HG03135 (cell line): ENCODE results near the gene HOOK1.
"Not testable (repeated sequence)": the region's sequence is repeated elsewhere in the genome, so short reads cannot be mapped to it uniquely, and the experiment has no call there.

Experiments used
- ATAC-seq: cut with Tn5 transposase; IDR thresholded peaks from one replicate; pipeline ENCODE4 v1.9.1; 2021; ENCODE audit warnings: mild to moderate bottlenecking, moderate library complexity; ENCODE audit not compliant: unreplicated experiment

The HOOK1 gene

GRCh38 chr1:59880735-59881134 lies 66.0 kb downstream of the HOOK1 start:
- ATAC-seq, result no peak

DNA sequence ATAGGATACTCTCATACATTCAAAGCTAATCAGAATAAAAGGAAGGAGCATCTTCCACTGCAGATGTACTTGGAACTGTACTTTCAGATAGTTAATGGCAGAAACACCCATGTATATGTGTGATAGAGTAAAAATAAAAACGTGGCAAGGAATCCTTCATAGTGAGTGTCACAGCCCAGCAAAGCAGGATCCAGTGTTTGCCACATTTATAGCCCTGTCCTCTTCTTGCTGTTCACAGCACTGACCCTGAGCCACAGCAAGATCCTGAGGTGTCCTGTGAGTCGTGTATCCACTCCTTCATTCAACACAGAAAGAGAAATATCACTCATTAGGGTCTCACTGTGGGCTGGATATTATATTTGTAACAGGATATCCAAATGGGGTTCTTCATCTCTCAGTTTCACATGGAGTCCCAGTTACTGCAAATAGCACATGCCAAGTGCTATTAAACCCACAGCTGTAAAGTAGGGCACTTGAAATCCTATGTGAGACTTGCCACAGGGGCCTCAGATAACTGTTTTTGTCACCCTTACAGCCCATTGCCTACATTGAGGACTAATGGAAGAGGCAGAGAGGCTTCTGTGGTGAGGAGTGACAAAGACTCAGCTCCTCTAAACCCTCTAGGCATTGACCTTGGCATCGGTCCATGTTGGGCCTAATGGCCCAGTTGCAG lies 70.5 kb downstream of the HOOK1 start:
- no peak for ATAC-seq

GRCh38 chr1:59892841-59893811 lies 78.4 kb downstream of the HOOK1 start:
- no peak for ATAC-seq

- ATAC-seq, result no peak
These were observed 82.4 kb downstream of the HOOK1 start for GRCh38 chr1:59897165-59897564.

DNA sequence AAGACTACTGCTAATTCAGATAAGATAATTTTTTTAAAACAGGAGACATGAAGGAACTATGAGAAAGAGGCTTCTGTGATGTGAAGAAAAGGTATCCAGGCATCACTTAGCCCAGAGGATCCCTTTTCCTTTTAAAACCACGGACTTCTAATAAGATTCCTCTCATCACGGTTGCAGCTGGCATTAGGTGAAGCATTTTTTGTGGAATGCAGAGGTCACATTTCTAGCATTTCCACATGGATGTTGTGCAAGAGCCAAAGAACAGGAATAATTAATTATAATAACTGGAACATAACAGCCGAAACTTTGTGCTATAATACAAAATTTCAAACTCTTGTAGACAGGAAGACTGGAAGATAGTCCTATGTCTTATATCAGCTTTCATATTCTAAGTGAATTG lies 84.2 kb downstream of the HOOK1 start:
- ATAC-seq, result no peak

DNA sequence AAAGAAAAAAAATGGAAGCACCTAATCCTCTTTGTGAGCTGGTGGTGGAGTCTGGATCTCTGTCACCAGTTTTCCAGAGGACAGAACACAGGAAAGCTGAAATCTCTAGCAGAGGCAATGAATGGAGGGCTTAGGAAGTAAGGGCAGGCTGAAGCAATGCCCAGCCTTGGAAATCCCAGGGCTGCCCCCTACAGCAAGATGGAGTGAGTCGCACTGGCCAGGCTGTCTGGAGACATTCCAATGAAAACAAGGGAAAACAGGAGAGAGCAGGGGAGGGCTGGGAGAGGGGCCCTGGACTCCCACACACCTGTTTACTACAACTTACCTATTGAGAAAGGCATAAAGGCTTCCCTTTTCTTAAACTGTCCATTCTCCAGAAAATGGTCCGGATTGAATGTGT lies 85.9 kb downstream of the HOOK1 start:
- ATAC-seq, result no peak

DNA sequence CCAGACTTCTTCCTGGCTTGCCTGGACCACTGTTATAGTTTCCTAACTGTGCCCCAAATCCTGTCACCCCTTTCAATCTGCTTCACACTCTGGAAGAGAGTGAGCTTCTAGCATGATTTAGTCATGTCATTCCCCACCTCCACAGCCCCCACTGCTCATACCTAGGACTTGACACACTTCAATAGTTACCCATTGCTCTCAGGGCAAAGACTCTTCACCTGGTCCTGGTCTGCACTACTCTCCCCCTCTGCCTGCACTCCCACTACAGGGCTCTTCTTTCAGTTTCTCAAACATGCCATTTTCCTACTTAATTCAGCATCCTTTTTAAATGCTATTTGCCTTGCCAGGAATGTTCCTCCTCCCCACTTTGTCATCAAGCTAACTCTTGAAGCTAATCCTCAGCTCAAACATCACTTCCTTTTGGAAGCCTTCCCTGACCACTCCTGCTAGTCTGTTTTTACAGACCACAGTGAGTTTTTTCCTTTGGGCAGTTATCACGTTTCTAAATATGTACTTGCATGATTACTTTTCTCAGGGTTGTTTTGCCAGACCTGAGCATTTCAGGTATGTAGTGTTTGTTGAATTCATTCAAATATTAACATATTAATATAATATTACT lies 87.1 kb downstream of the HOOK1 start:
- ATAC-seq, result no peak

DNA sequence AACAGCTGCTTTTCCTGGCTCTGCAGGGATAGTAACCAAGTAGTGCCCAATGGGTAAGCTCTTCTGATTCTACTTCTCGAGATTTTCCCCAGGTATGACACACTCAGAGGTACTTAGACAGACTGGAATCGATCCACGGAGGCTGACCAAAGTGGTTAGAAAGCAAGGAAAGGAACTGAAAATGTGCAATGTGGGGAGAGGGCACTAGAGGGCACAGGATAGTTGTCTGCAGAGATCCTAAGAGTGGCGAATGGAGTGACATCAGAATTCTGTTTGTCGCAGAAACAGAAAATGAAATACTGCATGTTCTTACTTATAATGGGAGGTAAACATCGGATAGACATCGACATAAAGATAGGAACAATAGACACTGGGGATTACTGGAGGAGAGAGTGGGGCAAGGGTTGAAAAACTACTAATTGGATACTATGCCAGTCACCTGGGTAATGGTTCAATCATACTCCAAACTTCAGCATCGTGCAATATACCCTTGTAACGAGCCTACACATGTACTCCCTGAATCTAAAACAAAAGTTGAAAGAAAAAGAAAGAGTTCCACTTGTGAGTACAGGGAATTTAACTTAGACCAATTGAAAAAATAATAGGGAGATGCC lies 88.5 kb downstream of the HOOK1 start:
- ATAC-seq, result no peak

DNA sequence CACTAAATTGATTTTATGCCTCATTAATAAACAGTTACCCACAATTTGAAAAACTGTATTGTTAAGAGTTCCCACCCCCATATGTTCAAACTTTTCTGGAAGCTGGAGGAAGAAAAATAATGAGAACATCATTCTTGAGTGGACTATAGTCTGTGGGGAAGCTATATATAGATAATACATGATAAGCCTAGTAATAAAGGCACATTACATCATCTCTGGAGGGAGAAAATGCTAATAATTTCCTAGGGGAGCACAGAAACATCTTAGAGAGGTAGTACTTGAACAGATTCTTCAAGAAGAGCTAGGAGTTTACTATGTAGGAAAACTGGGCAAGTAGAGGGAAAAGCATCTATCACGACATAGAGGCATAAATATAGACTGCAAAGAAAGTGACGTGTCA lies 92.2 kb downstream of the HOOK1 start:
- no peak for ATAC-seq

DNA sequence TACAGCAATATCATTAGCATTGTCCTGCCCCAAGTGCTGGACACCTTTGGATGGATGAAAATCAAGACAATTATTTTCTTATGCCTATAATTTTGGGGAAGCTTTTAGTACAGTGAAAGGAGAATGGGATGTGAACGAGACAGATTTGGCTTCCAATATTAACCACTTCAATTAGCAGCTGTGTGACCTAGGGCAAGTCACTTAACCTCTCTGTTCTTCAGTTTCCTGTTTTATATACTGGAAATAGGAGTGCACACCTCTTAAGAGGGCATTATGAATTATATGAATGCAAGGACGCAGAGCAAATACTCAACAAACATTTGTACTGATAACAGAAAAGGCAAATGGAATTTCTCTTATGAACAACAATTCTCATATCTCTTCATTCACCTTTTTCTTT lies 93.3 kb downstream of the HOOK1 start:
- no peak for ATAC-seq

- ATAC-seq, result no peak
These were observed 93.9 kb downstream of the HOOK1 start for GRCh38 chr1:59908682-59909081.

- ATAC-seq, result not testable (repeated sequence)
These were observed 100.1 kb downstream of the HOOK1 start for GRCh38 chr1:59914791-59915286.

GRCh38 chr1:59915516-59915915 lies 100.8 kb downstream of the HOOK1 start:
- no peak for ATAC-seq

DNA sequence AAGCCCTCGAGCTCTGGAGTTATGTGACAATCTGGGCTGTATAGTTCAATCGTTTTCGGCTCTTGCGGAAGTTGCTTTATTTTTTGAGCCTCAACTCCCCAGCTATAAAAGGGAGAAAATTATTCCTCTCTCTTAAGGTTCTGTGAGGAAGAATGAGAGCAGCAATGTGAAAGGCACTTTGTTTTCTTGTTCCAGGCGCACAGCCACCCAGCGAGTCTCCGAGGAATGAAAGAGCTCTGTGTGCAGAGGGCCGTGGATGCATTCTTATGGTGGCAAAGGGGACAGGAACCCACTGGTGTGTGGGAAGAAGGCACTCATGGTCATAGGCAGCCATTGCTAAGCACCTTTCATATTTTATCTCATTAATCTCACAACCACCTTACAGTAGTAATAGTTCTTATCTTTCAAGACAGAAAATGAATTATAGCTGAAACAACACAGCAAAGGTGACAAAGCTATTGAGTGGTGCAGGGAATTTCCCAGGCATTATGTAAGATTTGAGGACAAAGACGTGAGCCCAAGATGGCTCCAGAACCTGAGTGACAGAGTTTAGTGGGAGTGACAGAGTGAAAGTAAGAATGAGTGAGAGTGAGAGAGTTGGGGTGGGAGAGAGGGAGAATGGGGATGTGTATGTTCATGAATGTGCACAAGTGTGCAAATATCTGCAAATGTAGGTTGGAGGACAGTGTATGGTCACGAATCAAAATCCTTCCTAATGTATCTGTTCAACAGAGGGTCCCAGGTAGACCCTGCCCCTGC lies 102.5 kb downstream of the HOOK1 start:
- no peak for ATAC-seq

DNA sequence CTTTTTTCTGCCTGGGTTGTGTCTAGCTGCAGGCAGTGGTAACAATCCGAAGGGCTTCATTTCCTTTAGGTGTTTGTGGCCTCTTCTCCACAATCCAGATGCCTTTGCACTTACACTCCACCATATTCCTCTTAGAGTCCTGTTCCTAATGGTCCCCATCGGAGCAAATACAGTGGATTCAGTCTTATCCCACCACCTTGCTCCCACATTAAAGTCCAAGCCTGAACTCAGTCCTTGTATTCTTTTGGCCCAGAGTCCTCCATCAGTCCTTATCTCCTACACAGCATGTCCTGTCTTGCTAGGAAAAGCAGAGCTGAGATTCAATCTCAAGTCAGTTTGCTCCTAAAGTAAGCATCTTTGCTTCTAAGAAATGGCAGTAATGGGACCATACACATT lies 103.0 kb downstream of the HOOK1 start:
- ATAC-seq, result no peak

DNA sequence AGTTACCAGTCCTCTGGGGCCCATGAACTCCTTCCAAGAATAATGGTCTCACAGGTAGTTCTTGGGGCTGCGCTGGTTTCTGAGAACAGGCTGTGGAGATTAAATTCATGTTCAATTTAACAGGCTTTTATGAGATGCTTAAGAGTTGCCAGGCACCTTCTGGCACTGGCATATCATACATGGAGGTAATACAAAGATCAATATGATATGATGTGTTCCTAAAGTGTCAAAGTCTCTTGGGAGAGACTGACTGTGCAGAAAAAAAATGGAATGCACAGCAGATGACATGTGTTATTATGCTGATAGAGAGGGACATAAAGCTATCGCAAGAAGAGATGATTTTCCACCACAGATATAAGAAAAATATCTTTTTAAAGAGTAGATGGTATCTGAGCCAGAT lies 105.0 kb downstream of the HOOK1 start:
- ATAC-seq, result no peak

GRCh38 chr1:59921258-59921899 lies 106.6 kb downstream of the HOOK1 start:
- not testable (repeated sequence) for ATAC-seq

DNA sequence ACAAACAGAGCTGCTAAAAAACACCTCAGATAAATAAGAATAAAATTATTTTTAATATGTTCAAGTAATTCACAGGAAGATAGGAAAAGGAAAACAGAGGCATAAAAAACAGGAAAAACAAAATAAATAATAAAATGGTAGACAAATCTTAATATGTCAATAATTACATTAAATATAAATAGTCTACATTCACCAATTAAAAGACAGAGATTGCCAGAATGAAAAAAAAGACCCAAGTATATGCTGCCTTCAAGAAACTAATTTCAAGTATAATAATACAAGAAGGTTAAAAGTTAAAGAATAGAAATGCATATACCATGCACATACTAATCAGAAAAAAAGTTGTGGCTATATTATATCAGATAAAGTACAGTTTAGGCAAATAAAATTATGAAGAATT lies 109.9 kb downstream of the HOOK1 start:
- no peak for ATAC-seq
